Suppressor macrophage (primary cell): Measurements from ENCODE around the gene STK11.

ENCODE experiments used
- DNase-seq, 4 experiments: peaks; one replicate each; pipeline ENCODE4 v3.0.0-alpha.2; 2020 to 2022

STK11 gene

DNA sequence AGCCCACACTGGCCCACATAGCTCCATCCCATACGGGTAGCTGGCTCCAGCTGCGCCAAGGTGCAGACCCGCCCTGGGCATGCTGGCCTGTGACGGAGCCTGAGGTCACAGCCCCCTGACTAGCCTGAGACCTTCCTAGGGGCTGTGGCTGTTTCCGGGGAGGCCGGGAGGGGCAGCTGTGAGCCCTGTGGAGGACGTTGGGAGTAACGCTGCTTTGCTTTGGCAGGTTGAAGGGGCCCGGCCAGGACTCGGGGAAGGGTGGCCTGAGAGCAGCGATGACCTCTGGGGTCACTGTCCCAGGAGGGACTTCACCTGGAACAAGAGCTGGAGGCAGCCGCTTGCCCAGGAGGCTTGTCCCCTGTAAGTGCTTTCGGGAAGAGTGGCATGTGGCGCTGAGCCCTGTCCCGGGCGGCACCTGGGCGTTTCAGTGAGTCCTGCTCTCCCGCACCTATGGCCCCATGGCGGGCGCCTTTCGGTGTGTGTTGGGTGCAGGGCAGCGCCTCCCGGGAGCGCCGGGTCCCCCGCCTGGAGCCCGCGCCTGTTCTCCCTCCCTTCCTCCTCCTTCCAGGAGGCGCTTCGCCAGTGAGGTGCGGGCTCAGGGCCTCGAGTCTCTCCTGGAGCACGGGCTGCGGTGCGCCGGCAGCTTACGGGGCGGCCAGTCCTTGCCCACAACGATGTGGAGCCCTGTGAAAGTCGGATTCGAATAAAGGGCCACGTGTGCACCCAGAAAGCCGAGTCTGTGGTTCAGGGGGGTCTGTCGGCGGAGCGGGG is 68.7 kb downstream of the STK11 start:
- no peak for DNase-seq

DNA sequence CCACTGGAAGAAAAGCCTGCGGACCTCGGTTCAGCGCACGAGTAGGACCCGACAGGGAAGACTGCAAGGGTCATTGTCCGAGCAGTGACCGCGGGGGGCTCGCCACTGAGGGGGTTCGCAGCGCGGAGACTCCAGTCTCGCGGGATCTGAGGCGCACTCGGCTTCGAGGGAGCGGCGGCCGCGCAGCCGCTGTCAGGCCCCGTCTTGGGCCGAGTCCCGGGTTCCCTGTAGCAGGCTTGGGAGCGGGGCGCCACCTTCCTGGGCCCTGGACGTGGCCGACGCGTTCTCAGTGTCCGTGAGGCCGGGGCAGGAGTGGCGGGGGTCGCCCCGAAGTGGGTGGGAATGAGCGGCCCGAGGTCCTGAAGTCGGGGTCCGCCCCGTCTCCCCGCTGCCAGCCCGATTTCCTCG is 69.3 kb downstream of the STK11 start:
- no peak for DNase-seq

DNA sequence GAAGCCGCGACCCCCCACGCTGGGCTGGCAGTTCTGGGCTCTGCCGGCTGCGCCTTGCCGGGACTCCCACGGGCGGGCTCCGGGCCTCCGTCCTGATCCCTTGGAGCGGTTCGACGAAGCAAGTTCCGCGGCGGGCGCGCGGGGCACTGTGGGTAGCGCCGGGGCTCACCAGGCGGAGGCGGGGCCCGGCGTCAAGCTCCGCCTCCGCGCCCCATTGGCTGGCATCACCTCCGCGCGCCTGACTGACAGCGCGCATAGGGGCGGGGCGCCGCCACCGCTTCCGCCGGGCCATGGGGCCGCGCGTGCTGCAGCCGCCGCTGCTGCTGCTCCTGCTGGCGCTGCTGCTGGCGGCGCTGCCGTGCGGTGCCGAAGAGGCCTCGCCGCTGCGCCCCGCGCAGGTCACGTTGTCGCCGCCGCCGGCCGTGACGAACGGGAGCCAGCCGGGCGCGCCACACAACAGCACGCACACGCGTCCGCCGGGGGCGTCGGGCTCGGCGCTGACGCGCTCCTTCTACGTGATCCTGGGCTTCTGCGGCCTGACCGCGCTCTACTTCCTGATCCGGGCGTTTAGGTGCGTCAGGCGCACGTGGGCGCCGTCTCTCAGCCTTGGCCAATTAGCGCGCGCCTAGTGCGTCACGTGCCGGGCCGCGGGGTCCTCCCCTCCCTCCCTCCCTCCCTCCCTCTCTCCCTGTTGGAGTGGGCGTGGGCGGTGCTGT is 69.8 kb downstream of the STK11 start, which contains the start of gene FAM174C:
TSS of gene FAM174C (plus strand) at position 271 of the 716 bp plus-strand sequence. CDS start at position 291, 20 bp downstream.
- peak; percentile 98 to 99 (median 99) for DNase-seq

DNA sequence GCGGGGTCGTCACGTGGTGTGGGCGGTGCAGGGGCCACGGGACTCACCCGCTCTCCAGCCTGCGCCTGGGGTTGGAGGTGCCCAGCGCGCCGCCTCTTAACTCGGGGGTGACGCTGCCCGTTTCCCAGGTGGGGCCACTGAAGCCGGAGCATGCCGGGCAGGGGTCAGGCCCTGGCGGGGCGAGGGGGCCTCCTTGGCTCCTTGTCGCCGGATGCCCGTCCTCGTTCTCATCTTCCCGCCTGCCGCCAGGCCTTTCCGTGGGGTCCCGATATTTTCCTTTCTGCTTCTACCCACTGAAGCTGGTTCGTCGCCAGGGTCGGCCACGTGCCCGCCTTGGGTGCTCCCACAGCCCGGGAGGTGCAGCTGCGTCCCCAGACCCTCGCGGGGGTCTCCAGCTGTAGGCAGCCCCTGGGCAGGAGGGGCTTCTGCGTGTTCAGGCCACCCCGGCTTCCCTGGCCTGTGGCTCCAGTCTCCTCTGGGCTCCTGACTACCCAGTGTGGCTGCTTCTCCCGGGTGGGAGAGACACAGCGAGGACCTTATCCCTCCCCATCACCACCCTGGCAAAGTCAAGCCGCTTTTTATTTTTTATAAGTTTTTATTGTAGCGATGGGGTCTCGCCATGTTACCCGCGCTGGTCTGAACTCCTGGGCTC is 70.5 kb downstream of the STK11 start:
- no peak for DNase-seq

DNA sequence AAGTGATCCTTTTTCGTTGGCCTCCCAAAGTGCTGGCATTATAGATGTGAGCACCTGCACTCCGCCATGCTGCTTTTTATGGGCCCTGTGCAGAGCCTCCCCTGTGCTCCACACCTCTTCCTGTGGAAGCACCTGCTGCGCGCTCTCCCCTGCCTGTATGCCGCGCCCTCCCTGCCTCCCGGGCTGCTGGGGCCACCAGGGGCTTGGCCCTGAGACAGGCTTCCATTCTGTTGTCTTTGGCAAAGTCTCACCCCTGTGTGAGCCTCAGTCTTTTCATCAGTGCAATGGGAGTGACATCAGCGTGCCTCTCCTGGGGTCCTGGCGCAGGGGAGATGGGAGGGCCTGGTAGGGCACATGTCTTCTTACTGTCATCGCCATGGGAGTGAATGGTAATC is 71.0 kb downstream of the STK11 start:
- DNase-seq: no peak

DNA sequence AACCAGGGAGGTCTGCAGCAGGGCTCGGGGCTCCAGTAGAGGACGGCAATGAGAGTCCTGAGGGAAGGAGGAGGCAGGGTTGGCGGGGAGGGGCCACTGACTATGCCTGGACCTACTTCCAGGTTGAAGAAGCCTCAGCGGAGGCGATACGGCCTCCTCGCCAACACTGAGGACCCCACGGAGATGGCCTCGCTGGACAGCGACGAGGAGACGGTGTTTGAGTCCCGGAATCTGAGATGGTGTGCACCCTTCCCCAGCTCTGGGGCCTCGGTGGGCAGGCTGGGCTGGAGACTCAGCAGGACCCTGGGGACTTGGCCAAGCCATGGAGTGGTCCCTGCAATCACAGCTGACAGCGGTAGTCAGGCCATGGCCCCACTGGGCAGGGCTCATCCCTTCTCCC is 71.5 kb downstream of the STK11 start:
- no peak for DNase-seq
